GM12801 (cell line): ENCODE results near the gene IPO13.

Experiments
- CTCF ChIP-seq: IDR thresholded peaks from one replicate; pipeline ENCODE4 v1.5.1; 2011; ENCODE audit warnings: control low read depth; ENCODE audit not compliant: insufficient read length; ENCODE audit errors: extremely low read depth

IPO13 gene

GRCh38 chr1:43919906-43920305 lies 26.8 kb upstream of the IPO13 start:
- no peak for TF ChIP-seq CTCF

GRCh38 chr1:43921022-43921421 lies 25.7 kb upstream of the IPO13 start:
- no peak for TF ChIP-seq CTCF

- TF ChIP-seq CTCF, result no peak
Measured at GRCh38 chr1:43924516-43924915, 22.2 kb upstream of the IPO13 start.

- no peak for TF ChIP-seq CTCF
Measured at GRCh38 chr1:43925846-43926245, 20.9 kb upstream of the IPO13 start.

- TF ChIP-seq CTCF, result no peak
Measured at GRCh38 chr1:43930168-43930948, 16.4 kb upstream of the IPO13 start.

- no peak for TF ChIP-seq CTCF
Measured at GRCh38 chr1:43930949-43931275, 15.8 kb upstream of the IPO13 start.

- TF ChIP-seq CTCF, result no peak
Measured at GRCh38 chr1:43931711-43932660, 14.8 kb upstream of the IPO13 start.
